SW480 (cell line): ENCODE data around the gene RSRC2.
A peak's percentile ranks its signal among the peaks of the same experiment; 100 is the strongest.
"Not testable (repeated sequence)": the region's sequence is repeated elsewhere in the genome, so short reads cannot be mapped to it uniquely, and the experiment has no call there.

Experiments
- DNase-seq: peaks from one replicate; pipeline ENCODE4 v3.0.0-alpha.2; 2016; ENCODE audit warnings: low spot score

RSRC2 gene

DNA sequence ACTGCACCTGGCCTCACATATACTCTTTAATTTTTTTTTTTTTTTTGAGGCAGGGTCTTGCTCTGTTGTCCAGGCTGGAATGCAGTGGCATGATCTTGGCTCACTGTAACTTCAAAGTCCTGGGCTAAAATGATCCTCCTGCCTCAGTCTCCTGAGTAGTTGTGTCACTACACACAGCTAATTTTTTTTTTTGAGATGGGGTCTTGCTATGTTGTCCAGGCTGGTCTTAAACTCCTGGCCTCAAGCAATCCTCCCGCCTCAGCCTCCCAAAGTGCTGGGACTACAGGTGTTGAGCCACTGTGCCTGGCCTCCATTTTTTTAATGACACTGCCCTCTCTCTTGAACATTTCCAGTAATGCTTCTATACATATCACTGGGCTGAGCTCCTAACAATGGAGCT, 42.4 kb downstream of the RSRC2 start:
- DNase-seq, result not testable (repeated sequence)

DNA sequence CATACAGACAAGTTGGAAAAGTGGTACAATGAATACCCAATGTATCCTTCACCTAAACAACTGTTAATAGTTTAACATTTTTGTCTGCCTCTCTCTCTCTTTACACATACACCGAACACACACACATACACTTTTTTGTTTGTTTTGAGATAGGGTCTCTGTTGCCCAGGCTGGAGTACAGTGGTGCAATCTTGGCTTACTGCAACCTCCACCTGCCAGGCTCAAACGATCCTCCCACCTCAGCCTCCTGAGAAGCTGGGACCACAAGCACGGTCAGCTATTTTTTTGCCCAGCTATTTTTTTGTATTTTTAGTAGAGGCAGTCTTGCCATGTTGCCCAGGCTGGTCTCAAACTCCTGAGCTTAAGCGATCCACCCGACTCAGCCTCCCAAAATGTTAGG, 42.8 kb downstream of the RSRC2 start:
- no peak for DNase-seq

DNA sequence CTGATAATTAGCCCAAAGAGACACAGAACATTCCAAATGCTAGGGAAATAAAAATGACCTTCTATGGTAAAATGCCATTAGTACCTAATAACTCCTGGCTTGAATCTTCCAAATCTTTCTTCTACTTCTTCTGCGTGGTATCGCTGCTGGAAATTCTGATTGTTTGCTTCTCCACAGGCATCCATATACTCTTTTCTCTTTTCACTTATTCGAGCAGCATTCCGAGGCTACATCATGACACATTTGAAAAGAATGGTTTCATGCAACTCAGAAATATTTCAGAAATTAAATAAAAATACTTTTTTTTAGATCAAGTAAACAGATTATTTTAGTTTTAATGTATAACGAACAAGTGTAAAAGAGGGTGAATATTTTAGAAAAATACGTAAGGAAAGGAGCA, 44.9 kb downstream of the RSRC2 start:
- DNase-seq, result no peak

DNA sequence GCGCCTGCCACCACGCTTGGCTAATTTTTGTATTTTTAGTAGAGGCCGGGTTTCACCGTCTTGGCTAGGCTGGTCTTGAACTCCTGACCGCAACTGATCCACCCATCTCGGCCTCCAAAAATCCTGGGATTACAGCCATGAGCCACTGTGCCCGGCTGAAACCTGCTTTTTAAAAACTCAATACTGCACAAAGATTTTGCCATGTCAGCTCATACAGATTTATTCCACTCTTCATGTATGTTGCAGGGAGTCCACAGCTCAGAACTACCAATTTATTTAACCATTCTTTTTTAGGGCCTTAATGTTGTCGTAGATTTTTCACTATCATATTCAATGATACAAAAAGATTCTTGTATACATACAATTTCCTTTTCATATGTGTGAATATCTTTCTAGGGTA, 46.0 kb downstream of the RSRC2 start:
- no peak for DNase-seq

DNA sequence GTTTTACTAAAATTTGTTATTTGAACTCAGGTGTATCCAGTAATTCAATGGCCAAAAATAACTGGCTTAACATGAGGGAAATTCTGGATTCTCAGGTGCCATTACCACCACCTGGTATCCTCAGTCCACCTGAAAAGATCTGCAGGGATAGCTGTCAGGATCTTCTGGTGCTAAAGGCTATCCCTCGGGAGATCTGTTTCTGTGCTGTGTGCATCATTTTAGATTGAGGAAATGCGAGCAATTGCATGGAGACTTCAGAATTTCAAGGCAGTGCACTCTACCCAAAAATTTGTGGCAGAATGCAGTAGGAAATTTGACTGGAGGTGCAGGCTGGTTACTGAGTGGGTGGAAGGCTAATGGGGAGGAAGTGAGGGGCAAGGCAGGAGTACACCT, 52.4 kb downstream of the RSRC2 start:
- no peak for DNase-seq

DNA sequence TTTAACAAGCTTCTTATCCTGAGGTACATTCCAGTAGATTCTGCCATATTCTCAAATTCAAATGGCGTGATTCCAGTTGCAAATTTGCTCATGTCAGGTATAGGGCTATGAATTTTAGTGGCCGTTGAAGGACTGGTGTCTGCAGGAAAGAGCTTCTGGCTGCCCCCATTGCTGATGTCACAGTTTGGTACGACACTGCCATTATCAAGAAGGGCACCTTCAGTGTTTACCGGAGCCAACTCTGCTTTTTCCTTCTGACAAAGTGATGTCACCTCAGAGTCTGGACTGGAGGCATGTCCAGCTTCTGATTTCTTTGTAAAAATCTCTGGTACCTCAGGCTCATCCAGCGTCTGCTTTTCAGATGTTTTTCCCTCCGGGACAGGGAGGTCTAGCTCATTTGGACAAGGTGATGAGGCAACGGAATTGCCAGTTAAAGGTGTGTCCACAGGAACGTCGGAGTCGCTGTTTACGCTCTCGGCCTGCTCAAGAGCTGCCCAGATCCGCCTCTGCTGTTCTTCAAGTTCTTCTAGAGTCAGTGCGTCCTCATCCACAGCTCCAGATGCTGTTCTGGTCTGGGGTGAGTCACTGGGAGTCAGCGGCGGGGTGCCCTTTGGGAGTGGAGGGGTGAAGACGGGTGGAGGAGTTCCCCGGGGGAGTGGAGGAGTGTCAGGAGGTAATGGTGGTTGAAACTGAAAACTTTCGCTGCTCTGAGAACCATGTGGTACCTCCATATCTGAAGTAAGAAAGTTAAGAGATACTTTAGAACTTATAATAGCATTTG, 53.0 kb downstream of the RSRC2 start:
- DNase-seq, result no peak

DNA sequence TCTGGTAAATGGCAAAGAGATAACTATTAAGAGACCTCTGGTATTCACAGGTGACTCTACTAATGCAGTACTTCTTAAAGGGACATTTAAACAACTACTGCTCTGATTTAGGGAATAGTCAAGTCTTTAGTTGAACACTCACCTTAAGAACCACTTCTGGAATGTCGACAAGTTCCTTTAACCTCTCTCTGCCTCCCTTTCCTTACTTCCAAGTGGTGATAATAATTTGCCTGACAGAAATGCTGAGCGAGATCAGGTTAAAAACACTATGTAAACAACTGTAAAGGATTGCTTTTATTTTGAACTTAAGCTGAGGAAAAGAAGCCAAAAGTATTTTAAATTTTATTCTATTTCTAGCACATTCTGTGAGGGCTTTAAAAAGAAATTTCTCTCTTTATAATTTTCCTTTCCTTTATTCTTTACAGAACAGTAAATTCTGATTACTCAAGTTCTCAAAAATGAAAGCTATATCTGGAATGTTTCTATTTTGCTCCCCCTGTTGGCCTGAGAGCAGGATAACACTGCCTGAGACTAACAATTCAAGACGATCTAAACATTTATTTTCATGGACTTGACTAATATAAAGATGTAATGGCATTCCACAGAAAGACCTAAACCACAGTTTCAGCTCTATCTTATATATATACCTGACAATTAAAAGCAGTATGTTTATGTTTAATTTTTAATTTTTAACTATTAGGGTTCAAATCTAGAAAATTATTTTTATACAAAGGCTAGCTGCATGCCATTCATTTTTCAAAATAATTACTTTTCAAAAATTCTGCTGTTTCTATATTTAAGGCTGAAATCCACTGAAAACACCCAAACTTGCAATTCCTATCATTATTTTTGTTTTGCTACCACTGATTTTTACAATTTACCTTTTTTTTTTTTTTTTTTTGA, 55.2 kb downstream of the RSRC2 start:
- DNase-seq, result peak; percentile 59

DNA sequence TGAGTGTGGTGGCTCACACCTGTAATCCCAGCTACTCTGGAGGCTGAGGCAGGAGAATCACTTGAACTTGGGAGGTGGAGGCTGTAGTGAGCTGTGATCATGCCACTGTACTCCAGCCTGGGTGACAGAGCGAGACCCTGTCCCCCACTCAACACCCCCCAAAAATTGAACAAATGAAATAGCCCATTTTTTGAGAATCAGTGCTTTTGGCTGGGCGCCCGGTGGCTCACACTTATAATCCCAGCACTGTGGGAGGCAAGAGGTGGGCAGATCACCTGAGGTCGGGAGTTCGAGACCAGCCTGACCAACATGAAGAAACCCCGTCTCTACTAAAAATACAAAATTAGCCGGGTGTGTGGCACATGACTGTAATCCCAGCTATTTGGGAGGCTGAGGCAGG, 56.2 kb downstream of the RSRC2 start:
- not testable (repeated sequence) for DNase-seq

DNA sequence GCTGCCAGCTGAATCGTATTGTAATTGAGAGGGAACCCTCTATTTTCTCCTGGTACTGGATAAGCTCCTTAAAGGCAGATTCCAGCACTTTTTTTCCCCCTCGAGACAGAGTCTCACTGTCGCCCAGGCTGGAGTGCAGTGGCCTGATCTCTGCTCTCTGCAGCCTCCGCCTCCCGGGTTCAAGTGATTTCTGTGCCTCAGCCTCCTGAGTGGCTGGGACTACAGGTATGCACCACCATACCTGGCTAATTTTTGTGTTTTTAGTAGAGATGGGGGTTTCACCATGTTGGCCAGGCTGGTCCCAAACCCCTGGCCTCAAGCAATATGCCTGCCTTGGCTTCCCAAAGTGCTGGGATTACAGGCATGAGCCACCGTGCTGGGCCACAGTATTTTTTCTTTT, 56.9 kb downstream of the RSRC2 start:
- DNase-seq, result not testable (repeated sequence)

DNA sequence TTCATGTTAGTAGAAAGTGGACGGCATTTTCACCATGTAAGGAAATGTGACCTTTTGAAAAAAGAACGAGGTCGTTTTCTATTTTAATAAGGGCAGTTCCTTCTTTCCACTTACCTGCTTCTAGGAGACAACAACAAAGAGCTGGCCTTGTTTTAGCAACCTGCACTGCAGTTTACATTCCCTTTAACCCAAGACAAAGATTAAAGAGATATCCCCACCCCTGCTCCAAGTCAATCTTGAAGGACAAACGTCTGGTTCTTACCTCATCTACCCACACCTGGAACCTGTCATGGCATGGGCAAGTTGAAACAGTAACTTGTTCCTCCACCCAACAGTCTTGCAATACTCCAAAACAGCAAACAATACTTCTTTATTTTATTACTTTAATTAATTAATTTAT, 58.8 kb downstream of the RSRC2 start:
- no peak for DNase-seq

DNA sequence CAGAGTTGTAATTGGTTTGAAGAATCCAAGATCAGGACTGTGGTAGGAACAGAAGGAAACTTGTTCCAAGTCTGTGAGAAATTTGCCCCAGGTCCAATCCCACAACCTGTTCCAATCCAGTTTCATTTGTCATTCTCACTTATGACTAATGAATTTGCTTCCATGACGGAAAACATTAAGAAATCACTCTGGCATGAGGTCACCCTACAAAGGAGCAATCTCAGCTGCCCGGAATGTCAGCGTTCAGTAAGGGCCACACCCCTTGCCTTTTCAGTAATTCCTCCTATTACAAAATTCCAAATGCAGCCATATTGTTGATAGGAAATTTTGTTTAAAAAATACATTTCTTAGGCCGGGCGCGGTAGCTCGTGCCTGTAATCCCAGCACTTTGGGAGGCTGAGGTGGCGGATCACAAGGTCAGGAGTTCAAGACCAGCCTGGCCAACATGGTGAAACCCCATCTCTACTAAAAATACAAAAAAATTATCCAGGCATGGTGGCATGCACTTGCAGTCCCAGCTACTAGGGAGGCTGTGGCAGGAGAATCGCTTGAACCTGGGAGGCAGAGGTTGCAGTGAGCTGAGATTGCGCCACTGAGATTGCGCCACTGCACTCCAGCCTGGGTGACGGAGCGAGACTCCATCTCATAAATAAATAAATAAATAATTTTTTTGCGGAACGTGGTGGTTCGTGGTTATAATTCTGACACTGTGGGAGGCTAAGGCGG, 62.3 kb downstream of the RSRC2 start:
- DNase-seq, result peak; percentile 85

DNA sequence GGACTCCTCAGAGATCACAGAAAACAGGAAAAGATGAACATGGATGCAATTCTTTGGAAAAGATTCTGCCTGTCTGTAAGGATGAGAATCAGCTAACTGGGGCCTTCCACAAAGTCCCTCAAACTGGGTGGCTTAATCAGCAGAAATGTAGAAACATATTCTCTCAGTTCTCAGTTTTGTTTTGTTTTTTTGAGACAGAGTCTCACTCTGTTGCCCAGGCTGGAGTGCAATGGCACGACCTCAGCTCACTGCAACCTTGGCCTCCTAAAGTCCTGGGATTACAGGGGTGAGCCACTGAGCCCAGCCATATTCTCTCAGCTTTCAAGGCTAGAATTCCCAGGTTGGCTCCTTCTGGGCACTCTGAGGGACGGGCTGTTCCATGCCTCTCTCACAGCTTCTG, 66.1 kb downstream of the RSRC2 start:
- no peak for DNase-seq

DNA sequence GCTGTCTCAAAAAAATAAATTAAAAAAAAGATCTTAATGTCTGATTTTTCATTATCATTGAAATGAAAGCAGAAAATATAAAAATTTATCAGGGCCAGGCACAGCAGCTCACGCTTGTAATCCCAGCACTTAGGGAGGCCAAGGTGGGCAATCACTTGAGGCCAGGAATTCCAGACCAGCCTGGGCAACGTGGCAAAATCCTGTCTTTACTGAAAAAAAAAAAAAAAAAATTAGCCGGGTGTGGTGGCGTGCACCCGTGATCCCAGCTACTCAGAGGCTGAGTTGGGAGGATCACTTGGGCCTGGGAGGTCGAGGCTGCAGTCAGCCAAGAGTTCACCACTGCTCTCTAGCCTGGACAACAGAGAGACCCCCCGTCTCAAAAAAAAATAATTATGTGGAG, 66.7 kb downstream of the RSRC2 start:
- no peak for DNase-seq

DNA sequence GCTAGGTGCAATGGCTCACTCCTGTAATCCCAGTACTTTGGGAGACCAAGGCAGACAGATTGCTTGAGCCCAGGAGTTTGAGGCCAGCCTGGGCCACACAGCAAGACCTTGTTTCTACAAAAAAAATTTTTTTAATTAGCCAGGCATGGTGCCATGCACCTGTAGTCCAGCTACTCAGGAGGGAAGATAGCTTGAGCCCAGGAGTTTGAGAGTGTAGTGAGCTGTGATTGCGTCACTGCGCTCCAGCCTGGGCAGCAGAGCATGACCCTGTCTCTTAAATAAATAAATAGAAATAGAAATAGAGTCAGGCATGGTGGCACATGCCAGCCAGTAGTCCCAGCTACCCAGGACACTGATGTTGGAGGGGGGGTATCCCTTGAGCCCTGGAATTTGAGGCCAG, 67.5 kb downstream of the RSRC2 start:
- no peak for DNase-seq

DNA sequence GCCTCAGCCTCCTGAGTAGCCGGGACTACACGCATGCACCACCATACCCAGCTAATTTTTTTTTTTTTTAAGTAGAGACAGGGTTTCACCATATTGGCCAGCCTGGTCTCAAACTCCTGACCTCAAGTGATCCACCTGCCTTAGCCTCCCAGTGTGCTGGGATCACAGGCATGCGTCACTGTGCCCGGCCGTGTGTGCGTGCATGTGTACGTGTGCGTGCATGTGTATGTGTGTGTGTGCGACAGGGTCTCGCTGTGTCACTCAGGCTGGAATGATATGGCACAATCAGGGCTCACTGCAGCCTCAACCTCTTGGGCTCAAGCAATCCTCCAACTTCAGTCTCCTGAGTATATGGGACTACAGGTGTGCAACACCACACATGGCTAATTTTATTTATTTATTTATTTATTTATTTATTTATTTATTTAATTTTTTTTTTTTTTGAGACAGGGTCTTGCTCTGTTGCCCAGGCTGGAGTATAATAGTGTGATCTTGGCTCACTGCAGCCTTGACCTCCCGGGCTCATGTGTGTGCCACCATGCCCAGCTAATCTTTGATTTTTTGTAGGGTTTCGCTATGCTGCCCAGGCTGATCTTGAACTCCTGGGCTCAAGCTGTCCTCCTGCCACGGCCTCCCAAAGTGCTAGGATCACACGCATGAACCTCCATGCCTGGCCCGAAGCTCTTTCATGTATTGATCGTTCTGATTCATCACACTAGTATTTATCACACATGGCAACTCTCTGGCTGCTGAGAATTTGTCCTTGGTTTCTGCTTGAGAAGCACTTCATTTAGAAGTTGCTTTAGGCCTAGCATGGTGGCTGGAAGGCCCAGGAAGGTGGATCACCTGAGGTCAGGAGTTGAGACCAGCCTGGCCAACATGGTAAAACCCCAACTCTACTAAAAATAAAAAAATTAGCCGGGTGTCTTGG, 68.4 kb downstream of the RSRC2 start:
- no peak for DNase-seq

DNA sequence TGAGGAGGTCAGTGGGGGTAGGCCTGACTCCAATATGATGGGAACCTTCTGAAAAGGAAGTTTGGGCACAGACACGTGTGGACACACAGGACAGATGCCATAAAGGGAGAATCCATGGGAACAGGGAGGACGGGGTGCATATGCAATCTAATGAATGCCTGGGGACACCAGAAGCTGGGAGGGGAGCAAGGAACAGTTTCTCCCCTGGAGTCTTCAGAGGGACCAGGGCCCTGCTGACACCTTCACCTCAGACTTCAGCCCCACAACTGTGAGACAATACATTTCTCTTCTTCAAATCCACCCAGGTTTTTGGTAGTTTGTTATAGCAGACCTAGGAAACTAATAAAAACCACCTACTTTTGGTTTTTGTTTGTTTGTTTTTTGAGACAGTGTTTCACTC, 69.1 kb downstream of the RSRC2 start:
- DNase-seq, result no peak

DNA sequence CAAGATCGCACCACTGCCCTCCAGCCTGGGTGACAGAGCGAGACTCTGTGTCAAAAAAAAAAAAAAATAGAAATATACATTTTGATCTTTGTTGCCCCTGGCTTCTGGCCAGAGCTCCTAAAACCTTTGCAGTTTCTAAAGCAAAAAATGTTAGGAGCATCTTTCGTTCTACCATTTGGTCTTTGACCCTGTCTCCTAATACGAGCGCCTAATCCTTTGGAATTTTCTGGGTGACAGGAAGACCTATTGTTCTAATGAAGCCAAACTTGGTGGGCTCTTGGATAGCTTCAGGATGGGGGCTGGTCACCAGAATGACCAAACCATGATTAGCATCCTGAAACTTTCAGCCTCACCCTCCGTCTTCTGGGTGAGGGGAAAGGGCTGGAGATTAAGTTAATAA, 72.0 kb downstream of the RSRC2 start:
- no peak for DNase-seq

DNA sequence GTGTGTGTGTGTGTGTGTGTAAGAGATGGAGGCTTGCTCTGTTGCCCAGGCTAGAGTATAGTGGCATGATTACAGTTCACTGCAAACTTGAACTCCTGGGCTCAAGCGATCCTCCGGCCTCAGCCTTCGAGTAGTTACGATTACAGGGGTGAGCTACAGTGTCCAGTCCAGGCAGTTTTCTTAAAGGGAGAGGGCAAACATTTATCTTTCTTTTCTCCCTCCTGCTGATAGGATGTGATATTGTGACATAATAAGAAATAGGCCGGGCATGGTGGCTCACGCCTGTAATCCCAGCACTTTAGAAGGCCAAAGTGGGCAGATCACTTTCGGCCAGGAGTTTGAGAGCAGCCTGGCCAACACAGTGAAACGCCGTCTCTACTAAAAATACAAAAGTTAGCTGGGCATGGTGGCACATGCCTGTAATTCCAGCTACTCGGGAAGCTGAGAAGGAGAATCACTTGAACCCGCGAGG, 72.5 kb downstream of the RSRC2 start:
- DNase-seq, result no peak
